GM19025 (cell line): ENCODE data around the gene GTF2A1L.
"Not testable (repeated sequence)": the region's sequence is repeated elsewhere in the genome, so short reads cannot be mapped to it uniquely, and the experiment has no call there.

Experiments
- ATAC-seq: cut with Tn5 transposase; IDR thresholded peaks from one replicate; pipeline ENCODE4 v1.9.1; 2021; ENCODE audit warnings: mild to moderate bottlenecking, low read depth, moderate library complexity; ENCODE audit not compliant: unreplicated experiment

The GTF2A1L gene

DNA sequence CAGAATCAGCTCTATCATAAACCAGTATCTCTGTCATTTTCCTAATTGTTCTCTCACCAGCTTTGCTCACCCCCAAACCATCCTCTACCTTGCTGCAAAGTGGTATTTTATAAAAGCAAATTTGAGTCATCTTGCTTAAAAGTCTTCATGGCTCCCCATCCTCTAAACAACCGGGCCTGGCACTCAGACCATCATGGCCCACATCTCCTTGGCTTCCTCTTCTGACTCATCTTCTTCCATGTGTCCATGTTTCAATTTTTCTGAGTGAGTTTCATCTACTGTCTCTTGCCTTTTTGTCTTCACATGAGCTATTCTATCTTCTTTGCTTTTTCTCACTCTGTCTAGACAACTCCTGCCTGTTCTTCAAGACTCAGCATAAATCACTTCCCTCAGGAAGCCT is 79.2 kb downstream of the GTF2A1L start:
- no peak for ATAC-seq

GRCh38 chr2:48699348-48699930 is 81.8 kb downstream of the GTF2A1L start:
- no peak for ATAC-seq

DNA sequence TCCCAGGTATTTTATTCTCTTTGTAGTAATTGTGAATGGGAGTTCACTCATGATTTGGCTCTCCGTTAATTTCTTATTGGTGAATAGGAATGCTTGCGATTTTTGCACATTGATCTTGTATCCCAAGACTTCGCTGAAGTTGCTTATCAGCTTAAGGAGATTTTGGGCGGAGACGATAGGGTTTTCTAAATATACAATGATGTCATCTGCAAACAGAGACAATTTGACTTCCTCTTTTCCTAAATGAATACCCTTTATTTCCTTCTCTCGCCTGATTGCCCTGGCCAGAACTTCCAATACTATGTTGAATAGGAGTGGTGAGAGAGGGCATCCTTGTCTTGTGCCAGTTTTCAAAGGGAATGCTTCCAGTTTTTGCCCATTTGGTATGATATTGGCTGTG is 86.0 kb downstream of the GTF2A1L start:
- ATAC-seq, result not testable (repeated sequence)

GRCh38 chr2:48707466-48707865 is 89.8 kb downstream of the GTF2A1L start:
- no peak for ATAC-seq

GRCh38 chr2:48709096-48710034 is 91.7 kb downstream of the GTF2A1L start:
- no peak for ATAC-seq

GRCh38 chr2:48711343-48711742 is 93.7 kb downstream of the GTF2A1L start:
- no peak for ATAC-seq

GRCh38 chr2:48712151-48712550 is 94.5 kb downstream of the GTF2A1L start:
- ATAC-seq, result no peak

- no peak for ATAC-seq
These were observed 96.0 kb downstream of the GTF2A1L start for GRCh38 chr2:48713647-48714046.

- no peak for ATAC-seq
These were observed 96.6 kb downstream of the GTF2A1L start for GRCh38 chr2:48714245-48714644.

DNA sequence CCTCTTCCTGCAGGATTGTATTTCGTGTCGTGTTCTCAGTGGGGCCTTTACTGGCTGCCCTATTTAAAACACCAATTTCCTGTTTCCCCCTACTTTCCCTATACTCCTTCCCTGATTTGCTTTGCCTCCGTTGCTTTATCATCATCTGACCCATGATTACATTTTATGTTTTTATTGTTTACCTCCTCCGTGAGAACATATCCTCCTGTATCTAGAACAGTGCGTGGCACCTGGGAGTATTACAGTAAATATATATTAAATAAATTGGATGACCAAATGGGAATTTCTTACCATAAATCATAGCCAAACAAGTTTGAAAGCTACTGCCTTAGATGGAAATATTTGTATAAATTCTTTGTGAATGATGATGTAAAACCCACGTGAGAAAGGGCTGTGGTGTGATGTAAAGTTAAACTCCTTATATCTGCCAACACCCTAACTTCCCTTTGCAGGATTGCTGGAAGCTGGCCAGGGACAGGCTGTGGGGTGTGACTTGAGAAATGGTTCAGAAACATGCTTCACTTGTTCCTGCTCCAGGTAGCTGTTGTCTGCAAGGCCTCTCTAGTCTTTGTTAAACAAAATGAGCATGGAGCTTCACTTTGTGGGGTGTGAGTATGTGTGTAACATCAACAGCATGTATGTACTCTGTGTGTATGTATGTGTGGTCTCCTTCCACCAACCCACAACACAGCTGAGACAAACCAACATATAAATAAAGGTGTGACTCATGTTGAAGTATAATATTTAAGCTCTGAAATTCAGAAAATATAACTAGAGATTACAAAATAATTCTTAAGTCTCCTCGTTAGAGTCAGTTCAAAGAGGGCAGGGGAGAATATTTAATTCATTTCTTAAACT is 97.6 kb downstream of the GTF2A1L start:
- ATAC-seq, result no peak

GRCh38 chr2:48715956-48716355 is 98.3 kb downstream of the GTF2A1L start:
- no peak for ATAC-seq

GRCh38 chr2:48717846-48718245 is 100.2 kb downstream of the GTF2A1L start:
- ATAC-seq, result no peak

- no peak for ATAC-seq
These were observed 102.0 kb downstream of the GTF2A1L start for GRCh38 chr2:48719480-48720177.

GRCh38 chr2:48721158-48721557 is 103.5 kb downstream of the GTF2A1L start:
- no peak for ATAC-seq

GRCh38 chr2:48722391-48722790 is 104.7 kb downstream of the GTF2A1L start:
- ATAC-seq, result no peak

DNA sequence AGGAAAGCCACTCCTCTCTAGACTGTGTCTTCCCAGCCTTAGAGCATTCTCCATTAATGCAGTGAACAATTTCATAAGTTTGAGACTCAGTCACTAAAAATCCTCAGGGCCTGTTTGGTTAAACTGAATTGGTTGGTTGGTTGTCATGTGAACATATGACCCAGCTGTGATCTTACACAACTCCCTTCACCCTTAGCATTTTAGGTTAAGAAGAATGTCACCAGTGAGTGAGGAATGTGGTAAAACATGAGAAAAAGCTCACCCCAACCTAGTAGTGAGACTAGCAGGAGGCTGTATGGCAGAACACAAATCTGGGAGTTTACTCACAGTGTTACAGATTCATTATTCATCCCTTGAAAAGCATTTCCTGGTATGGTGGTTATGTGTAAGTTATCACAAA is 105.5 kb downstream of the GTF2A1L start:
- no peak for ATAC-seq

DNA sequence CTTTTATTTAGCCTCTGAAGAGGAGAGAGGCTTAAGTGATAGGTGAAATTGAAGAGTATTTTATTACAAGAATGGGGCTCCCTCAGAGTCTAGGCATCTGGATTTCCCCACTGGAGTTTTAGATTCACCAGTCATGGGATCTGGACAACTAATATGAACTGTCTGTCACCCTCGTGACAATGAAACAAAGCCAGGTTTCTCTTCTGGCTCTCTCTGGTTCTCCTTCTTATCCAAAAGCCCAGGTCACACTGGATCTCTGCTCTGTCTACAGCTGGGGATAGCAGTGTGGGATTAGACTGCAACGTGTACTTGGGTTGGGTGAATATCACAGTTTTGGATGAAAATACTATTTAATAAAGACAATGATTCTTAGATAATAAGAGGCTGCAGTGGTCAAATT is 106.6 kb downstream of the GTF2A1L start:
- no peak for ATAC-seq

DNA sequence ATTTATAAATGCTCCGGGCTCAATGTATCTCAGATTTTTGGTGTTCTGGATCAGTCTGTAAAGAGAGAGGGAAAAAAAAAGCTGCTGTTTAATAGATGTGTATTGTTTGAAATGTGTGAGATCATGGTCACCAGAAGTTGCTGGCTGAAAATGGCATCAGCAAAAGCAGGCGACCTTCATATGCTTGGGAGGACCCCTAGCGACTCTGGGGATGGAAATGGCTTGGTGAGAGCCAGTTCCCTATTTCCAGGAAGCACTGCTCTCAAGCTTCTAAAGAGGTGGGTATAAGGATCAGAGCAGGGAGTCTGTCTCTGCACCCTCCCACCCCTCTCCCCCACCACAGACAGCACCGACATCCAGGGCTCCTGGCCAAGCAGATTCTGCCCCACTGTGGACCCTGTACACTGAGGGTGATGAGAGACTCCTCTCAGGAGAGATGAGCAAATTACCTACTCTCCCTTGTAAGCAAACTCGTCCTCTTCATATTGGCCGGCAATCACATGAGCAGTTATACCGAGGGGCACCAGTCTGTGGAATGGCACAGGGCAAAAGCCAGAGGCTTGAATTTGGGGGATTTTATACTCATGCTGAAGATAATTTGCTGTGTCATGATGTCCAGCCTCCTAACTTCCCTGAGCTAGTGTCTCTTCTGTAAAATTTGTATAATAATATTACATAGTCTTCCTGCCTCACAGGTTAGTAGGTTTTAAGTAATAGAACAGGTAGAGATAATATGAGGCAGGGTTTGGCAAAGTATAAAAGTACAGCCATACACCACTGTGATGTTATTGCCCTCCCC is 108.2 kb downstream of the GTF2A1L start:
- no peak for ATAC-seq

- ATAC-seq, result no peak
These were observed 109.9 kb downstream of the GTF2A1L start for GRCh38 chr2:48727560-48727959.

- ATAC-seq, result no peak
These were observed 110.6 kb downstream of the GTF2A1L start for GRCh38 chr2:48728295-48728694.
